DOHH2 (cell line): Measurements from ENCODE around the gene HIVEP3.

Experiments used
- H3F3A ChIP-seq: fragments of 200-600 bp; sonication (generic), shearing (Covaris generic); 2 replicates; pipeline ENCODE4 v1.6.0; 2016; ENCODE audit warnings: antibody characterized with exemption, mild to moderate bottlenecking; ENCODE audit not compliant: control insufficient read depth, insufficient read depth
- H3K27ac ChIP-seq: fragments of 200-600 bp; sonication (generic); 2 replicates; pipeline ENCODE4 v1.5.1; 2014; ENCODE audit warnings: low read depth, mild to moderate bottlenecking, low read length, moderate library complexity
- H3K27me3 ChIP-seq: fragments of 200-600 bp; sonication (generic); 2 replicates; pipeline ENCODE4 v1.6.1; 2014; ENCODE audit warnings: mild to moderate bottlenecking, low read length, mixed read lengths; ENCODE audit not compliant: control insufficient read depth
- H3K36me3 ChIP-seq: fragments of 200-600 bp; sonication (generic); 2 replicates; pipeline ENCODE4 v1.6.1; 2014; ENCODE audit warnings: mild to moderate bottlenecking, low read length, moderate library complexity, mixed read lengths; ENCODE audit not compliant: control insufficient read depth
- H3K4me1 ChIP-seq: fragments of 200-600 bp; sonication (generic); 2 replicates; pipeline ENCODE4 v1.6.1; 2014; ENCODE audit warnings: mild to moderate bottlenecking, low read length, mixed read lengths; ENCODE audit not compliant: control insufficient read depth
- H3K4me2 ChIP-seq: fragments of 200-600 bp; sonication (generic); 2 replicates; pipeline ENCODE4 v1.6.0; 2014; ENCODE audit warnings: mild to moderate bottlenecking, low read length, moderate library complexity
- H3K4me3 ChIP-seq: fragments of 200-600 bp; sonication (generic); 2 replicates; pipeline ENCODE4 v1.5.1; 2014; ENCODE audit warnings: mild to moderate bottlenecking, low read length, mixed read lengths
- H3K79me2 ChIP-seq: fragments of 200-600 bp; sonication (generic); 2 replicates; pipeline ENCODE4 v1.6.1; 2014; ENCODE audit warnings: mild to moderate bottlenecking, low read length, mixed read lengths; ENCODE audit not compliant: control insufficient read depth
- H3K9me2 ChIP-seq: fragments of 200-600 bp; sonication (generic); replicated peaks from 2 replicates; pipeline ENCODE4 v1.6.1; 2014; ENCODE audit warnings: mild to moderate bottlenecking, low read length, mixed read lengths; ENCODE audit not compliant: control insufficient read depth
- H3K9me3 ChIP-seq: fragments of 200-600 bp; sonication (generic); 2 replicates; pipeline ENCODE4 v1.6.1; 2014; ENCODE audit warnings: antibody characterized with exemption, low read length, mixed read lengths; ENCODE audit not compliant: control insufficient read depth, insufficient read depth
- H4K20me1 ChIP-seq: fragments of 200-600 bp; sonication (generic); 2 replicates; pipeline ENCODE4 v1.6.0; 2014; ENCODE audit warnings: low read depth, mild to moderate bottlenecking, antibody characterized with exemption, low read length, moderate library complexity; ENCODE audit not compliant: control insufficient read depth, insufficient read depth
- CTCF ChIP-seq: fragments of 200-600 bp; sonication (generic); IDR thresholded peaks from one replicate; pipeline ENCODE4 v1.5.1; 2014; ENCODE audit warnings: antibody characterized with exemption, mild to moderate bottlenecking, low read depth, low read length; ENCODE audit not compliant: poor library complexity, severe bottlenecking
- EZH2phosphoT487 ChIP-seq: fragments of 200-600 bp; sonication (generic); IDR thresholded peaks from 2 replicates; pipeline ENCODE4 v1.6.1; 2017; ENCODE audit warnings: borderline replicate concordance, mild to moderate bottlenecking, antibody characterized with exemption, low read length, moderate library complexity, mixed read lengths

Gene HIVEP3

GRCh38 chr1:41631154-41631553 is 287.6 kb downstream of the HIVEP3 start:
- Histone ChIP-seq H3F3A (no peaks in the 10 kb centered on the region), H4K20me1 (no peaks in the 10 kb centered on the region), H3K4me2 (no peak overlapping the region), H3K9me2 (no peaks in the 10 kb centered on the region), H3K27me3 (peaks cover 5% of the 10 kb centered on the region; the same call in 1 of the 2 replicates), H3K4me1 (no peaks in the 10 kb centered on the region), H3K27ac (no peak overlapping the region), H3K36me3 (no peaks in the 10 kb centered on the region), H3K79me2 (no peaks in the 10 kb centered on the region), H3K9me3 (no peaks in the 10 kb centered on the region), H3K4me3 (no peak overlapping the region)
- TF ChIP-seq CTCF (no peak), EZH2phosphoT487 (no peak)

GRCh38 chr1:41629571-41629970 is 289.2 kb downstream of the HIVEP3 start:
- no peak for TF ChIP-seq CTCF
- no peak for TF ChIP-seq EZH2phosphoT487
- H3K4me3 ChIP-seq: no peak overlapping the region
- H3K27me3 ChIP-seq: peaks cover 5% of the 10 kb centered on the region; the same call in 1 of the 2 replicates
- no peak overlapping the region for H3K27ac ChIP-seq
- no peaks in the 10 kb centered on the region for H3K79me2 ChIP-seq
- H3K4me1 ChIP-seq: no peaks in the 10 kb centered on the region
- no peaks in the 10 kb centered on the region for H3K36me3 ChIP-seq
- H3F3A ChIP-seq: no peaks in the 10 kb centered on the region
- no peaks in the 10 kb centered on the region for H3K9me2 ChIP-seq
- no peaks in the 10 kb centered on the region for H3K9me3 ChIP-seq
- H4K20me1 ChIP-seq: no peaks in the 10 kb centered on the region
- no peak overlapping the region for H3K4me2 ChIP-seq

- H3K27me3 ChIP-seq: 0 out of 2 replicates have a peak, but pooled peaks cover 4% of the 10 kb centered on the region
- no peak overlapping the region for H3K4me2 ChIP-seq
- H3K4me3 ChIP-seq: no peak overlapping the region
- no peaks in the 10 kb centered on the region for H3K36me3 ChIP-seq
- H3F3A ChIP-seq: no peaks in the 10 kb centered on the region
- H3K9me2 ChIP-seq: no peaks in the 10 kb centered on the region
- no peak for TF ChIP-seq EZH2phosphoT487
- no peaks in the 10 kb centered on the region for H3K9me3 ChIP-seq
- peaks cover 2% of the 10 kb centered on the region for H3K4me1 ChIP-seq
- no peaks in the 10 kb centered on the region for H3K79me2 ChIP-seq
- no peak overlapping the region for H3K27ac ChIP-seq
- H4K20me1 ChIP-seq: no peaks in the 10 kb centered on the region
These were observed 289.6 kb downstream of the HIVEP3 start for GRCh38 chr1:41629141-41629540.

DNA sequence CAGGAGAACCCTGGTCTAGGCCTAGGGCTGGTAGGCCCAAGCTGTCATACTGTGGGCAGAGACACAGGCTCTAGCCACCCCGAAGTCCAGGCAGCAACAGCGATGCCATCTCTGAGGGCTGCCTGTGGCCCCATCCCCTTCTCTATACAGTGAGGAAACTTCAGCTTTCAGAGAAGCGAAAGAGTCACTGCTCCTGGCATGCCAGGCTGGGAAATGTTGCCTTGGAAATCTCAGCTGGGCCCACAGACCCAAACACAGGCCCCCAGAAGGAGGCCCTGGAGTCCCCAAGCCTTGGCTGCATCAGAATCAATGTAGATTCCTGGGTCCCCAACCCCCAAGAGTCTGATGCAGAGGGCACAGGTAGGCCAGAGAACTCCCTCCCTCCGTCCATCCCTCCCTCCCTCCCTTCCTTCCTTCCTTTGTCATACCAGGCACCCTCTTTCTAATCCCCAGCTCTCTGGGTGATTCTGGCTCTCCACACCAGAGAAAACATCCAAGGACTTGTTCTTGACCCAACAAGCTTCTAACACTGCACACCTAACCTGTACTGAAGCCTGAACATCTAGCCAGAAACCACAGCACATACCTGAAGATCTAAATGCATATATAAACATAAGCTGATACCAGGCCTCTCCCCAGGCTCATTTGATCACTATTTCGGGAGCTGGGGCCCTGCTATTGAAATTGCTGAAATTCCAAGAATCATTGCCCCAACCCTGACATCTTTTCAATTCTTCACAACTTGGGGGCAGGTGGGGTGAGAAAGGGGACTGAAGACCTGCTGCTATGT is 291.0 kb downstream of the HIVEP3 start:
- Histone ChIP-seq H3K4me1 (peaks cover 16% of the 10 kb centered on the region), H3K79me2 (no peaks in the 10 kb centered on the region), H3F3A (no peaks in the 10 kb centered on the region), H3K9me3 (no peaks in the 10 kb centered on the region), H3K36me3 (no peaks in the 10 kb centered on the region), H3K27me3 (no peaks in the 10 kb centered on the region), H4K20me1 (no peaks in the 10 kb centered on the region), H3K4me2 (no peak overlapping the region), H3K27ac (no peak overlapping the region), H3K4me3 (no peak overlapping the region), H3K9me2 (no peaks in the 10 kb centered on the region)
- no peak for TF ChIP-seq CTCF
- no peak for TF ChIP-seq EZH2phosphoT487
